Measurements from ENCODE around the gene LMX1B. TPM values are rescaled to one million over a fixed set of nuclear protein-coding genes. Genes with fewer than 3 reads are reported as not detected.

Gene LMX1B
- total RNA-seq, 2 donors from 2014 or later: 0.81 to 1.8 TPM

DNA sequence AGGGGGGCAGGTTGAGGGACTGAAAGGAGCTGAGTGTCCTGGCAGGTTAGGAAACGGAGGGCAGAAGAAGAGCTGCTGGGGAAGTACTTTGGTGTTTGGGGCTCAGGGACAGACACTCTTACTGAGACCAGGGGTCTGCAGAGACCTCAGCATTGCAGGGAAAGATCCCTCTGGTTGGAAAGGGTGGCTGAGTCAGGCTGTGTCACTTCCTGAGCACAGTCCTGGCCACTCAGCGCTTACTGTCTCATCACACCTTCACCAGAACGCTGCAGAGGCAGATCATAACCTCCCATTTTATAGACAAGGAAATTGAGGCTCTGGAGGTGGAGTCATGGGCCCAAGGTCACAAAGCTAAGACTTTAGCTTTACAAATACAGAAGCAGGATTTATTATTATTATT lies 54.3 kb downstream of the LMX1B start:
- intact Hi-C loops (cut with DNase I): no loop called here
- ATAC-seq (no peak), DNase-seq (no peak)

DNA sequence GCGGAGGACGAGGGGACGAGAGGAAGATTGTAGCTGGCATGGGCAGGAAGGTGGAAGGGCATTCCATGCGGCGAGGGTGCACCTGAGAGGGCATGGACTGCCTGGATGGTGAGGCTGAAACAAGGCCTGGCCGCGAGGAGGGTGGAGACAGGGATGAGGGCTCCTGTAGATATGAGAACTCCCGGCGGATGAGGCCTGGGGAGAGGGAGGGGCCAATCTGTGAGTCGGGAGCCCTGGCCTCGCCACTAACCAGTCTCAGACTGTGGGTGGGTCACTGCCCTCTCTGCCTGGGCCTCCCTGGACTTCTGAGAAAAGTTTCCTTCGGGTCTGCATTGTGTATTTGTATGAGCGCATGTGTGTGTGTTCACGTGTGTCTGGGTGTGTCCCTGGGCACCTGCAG lies 55.4 kb downstream of the LMX1B start:
- ATAC-seq: no peak

DNA sequence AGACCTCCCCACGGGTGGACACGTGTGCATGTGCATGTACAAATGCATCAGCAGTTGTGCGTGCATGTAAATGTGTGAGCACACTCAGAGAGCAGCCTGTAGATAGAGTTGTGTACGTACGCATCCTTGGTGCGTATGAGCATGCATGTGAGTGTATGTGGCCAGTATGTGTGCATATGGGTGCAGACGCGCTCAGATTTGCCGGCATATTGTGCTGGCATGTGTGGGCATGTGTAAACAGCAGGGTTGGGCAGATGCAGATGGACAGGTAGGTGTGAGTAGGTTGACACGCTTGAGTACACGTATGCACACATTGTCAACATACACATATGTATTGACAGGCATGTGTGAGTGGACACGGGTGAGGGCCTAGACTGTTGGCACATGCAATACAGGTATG lies 56.5 kb downstream of the LMX1B start:
- no peak for ATAC-seq
- no peak for DNase-seq
- intact Hi-C loops (cut with DNase I): no loop called here

More for the DNA sequence above, 55.4 kb downstream of the LMX1B start:
- no peak for DNase-seq
- intact Hi-C loops (cut with DNase I): no loop called here

DNA sequence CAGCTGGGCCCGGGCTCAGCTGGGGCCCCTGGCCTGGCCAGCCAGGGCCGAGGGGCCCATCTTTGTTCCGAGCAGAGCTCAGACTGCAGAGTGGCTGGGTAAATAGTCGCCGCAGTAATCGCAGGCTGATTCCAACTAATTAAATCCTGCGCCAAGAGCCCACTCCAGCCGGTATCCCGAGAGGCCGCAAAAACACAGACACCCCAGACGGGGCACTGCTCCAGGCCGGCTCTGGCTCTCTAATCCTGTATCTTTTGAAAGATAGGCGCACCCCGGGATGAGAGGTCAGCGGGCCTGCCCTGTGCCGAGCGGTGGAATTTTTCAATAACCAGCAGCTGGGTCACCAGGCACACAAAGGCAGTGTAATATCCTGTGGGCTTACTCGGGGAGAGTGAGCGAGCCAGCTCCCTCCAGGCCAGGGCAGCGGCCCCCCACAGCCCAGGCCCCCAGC lies 57.7 kb downstream of the LMX1B start:
- DNase-seq (no peak), ATAC-seq (peak; percentile 60 to 74)
- intact Hi-C loops (cut with DNase I): no loop called here

DNA sequence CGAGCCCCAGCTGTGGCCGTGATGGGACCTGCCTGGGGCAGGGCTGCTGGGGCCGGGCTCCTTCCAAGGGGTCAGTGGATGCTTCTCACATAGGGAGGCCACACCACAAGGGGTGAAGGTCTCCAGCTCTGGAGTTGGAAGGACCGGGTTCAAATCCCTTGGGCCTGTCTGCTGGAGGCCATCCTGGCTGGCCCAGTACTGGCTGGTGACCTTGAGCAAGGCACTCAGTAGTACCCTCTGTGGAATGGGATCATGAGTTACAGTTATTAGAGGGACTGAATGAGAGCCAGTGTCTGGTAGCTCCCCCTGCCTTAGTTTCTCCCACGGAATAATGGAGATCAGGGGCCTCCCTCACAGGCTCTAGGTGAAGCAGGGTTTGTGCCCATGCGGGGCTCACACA lies 58.3 kb downstream of the LMX1B start:
- DNase-seq: no peak
- intact Hi-C loops (cut with DNase I): no loop called here
- ATAC-seq: no peak

DNA sequence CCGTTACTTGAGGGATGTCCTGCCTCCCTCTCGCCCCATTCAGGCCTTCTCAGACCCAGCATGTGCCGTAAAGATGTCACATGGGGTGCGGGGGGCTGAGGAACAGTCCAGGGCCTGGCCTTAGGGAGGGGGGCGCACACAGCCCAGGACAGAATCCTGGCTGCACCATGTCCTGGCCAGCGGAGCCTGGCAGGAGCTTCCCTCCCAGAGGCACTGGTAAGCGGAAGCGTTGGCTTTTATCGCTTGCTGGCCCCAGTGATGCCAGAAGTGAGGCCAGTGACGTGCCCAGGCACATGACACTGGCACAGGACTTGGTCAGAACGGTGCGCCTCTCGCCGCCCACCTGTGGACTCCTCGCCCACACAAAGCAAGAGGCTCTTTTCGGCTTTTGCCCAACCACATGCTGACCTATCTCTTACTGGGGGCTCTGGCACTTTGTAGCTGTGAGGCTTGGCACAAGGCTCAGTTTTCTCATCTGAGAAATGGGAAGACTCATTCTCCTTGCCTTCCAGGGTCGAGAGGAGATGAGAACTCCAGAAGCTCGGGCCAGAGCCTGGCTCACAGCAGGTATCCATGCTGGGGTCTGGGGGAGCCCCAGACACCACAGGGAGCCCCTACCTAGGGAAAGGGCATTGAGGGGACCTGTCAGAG lies 59.0 kb downstream of the LMX1B start:
- DNase-seq (no peak), ATAC-seq (no peak)
- intact Hi-C loops (cut with DNase I): no loop called here

DNA sequence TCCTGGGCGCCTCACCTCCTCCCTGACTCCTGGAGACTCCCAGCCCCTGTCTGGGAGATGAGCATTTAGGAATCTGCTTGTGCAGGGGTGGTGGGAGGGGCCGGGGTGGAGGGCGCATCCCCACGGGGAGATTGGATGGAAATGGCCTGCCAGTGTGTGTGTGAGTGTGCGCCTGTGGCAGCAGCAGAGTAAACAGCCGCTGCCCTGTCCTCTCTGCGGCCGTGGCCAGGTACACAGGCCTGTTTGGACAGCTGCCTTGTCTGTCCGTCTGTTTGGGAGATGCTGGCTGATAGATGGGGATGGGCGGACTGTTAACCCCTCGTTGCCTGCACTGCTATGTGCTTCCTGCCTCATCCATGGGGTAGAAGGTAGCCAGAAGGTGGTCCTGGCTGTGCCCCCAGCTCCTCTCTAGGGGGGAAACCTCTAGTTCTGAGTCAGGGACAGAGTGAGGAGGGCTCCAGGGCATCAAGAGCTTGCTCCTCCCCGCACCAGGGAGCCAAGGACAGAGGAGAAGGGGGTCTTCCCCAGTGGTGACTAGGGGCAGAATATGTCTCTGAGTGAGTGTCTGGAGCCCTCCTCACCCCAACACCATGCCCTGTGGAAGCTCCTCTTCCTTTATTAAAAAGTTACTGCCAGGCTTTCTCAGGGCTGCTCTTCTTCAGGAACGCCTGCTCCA lies 60.1 kb downstream of the LMX1B start:
- no peak for DNase-seq
- intact Hi-C loops (cut with DNase I): no loop called here
- no peak for ATAC-seq

DNA sequence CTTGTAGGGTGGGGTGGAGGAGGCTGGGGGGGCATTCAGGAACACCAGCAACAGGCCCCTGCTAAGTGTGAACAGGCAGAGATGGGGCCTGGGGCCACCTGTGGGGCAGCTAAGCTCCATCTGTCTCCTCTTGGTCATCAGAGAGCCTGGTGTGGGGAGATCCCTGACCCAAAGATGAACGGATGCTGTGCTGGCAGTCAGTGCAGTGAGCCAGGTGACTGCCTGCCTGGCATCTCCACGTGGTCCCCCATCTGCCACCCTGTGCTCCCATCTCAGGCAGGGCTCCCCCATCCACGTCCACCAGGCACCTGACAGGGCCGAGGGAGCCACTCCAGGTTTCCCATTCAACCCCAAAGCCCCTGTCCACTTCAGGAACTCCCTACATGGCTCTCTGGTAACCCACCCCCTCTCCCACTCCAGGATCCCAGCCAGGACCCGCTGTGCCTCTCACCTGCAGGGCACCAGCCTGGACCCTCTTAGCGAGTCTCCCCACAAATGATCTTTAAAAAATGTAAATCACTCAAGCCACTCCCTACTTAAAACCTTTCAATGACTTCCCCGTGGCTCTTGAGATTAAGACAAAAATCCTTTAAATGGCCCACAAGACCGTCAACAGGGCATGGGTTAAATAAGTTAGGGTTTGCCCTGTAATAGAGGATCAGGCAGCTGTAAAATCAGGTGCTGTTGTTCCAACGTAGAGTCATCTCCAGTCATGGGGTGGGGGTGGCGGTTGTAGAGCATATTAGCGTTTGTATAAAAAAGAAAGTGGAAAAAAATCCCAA lies 60.8 kb downstream of the LMX1B start:
- intact Hi-C loops (cut with DNase I): no loop called here
- no peak for DNase-seq
- no peak for ATAC-seq

DNA sequence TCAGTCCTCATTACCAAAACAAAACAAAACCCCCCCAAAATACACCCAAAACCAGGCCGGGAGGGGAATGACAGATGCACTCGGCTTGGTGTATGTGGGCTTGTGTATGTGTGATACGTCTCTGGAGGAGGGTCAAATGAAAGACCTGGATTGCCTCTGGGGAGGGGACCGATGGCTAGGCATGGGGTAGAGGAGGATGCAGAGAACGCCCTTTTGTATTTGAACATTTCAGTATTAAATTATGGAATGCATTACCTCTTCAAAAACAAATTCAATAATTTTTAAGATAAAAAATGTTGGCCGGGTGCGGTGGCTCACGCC lies 61.4 kb downstream of the LMX1B start:
- DNase-seq (no peak), ATAC-seq (no peak)
- intact Hi-C loops (cut with DNase I): no loop called here

DNA sequence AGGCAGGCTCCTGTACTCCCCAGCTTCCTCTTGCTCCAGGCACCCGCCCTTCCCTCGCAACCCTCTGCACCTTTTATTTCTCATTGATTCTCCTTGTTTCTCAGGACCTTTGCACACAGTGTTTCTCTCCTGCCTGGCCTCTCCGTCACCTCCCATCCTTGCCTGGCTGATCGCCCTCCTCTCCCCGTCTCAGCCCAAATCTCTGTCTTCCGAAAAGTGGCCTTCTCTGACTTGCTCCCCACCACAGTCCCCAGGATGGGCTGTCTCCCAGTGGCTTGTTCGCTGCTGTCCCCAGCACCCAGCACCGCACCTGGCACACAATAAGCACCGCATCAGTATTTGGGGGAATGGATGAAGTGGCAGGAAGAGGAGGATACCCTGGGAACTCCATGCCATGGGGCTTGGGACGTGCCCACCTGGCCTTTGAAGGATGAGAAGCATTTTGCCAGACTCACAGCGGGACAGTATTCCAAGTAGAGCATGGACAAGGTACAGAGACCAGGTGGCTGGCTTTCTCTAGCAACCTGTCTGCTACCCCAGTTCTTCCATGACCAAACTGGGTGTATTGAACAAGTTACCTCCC lies 62.5 kb downstream of the LMX1B start:
- intact Hi-C loops (cut with DNase I): no loop called here
- ATAC-seq (no peak), DNase-seq (no peak)

DNA sequence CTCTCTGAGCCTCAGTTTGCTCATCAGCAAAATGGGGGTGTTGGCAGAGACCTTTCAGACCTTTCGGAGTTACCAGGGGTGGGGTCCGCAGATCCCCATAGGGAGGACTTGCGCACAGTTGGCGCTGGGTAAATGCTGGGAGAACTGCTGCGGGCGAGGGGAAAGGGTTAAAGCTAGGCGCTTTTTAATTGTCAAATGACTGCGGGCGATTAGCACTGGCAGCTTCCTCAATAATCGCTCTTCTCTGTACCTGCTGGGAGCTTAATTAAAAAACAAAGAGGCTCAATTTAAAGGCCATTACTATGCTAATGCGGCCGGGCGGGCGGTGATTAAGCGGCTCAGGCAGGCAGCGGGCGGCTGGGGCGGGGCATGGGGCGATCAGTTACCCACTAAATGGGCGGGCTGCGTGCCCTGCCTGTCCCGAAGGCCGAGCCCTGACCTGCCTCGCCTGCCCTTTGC lies 63.0 kb downstream of the LMX1B start:
- DNase-seq (no peak), ATAC-seq (no peak)
- intact Hi-C loops (cut with DNase I): no loop called here

DNA sequence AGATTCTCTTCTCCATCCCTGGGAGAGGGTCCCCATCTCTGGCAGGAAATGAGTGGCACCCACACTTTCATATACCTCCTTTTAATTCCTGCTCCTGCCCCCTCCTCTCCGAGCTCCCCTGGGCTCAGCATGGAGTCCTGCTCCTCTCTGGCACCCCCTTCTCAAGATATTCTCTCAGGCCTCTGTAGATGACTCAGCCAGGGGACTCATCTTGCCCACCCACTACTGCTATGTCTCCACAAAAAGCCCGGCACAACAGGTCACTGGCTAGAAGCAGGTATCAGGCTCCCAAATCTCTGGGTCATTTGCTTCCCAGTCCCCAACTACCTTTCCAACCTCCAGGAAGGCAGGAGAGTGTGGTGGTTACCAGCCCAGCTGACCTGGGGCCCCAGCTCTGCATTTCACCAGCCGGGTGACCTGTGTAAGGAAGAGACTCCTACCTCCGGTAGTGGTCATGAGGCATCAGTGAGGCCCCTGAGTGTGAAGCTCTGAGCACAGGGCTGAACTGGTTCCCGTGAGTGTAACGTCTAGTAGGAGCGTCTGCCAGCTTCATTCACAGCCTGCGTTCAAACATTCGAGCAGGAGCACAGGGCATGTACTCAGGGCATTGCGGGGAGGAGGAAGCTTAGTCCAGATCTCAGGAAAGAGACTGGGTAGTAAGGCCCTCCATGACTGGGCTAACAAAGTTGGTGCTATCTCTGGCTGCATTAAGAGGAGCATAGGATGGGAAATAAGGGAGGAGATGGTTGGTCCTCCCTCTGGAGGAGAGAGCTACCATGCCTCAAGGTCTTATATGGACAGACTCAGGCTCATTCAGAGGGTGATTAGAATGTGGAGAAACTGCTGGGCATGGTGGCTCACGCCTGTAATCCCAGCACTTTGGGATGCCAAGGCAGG lies 63.7 kb downstream of the LMX1B start:
- ATAC-seq: no peak
- intact Hi-C loops (cut with DNase I): no loop called here
- no peak for DNase-seq

DNA sequence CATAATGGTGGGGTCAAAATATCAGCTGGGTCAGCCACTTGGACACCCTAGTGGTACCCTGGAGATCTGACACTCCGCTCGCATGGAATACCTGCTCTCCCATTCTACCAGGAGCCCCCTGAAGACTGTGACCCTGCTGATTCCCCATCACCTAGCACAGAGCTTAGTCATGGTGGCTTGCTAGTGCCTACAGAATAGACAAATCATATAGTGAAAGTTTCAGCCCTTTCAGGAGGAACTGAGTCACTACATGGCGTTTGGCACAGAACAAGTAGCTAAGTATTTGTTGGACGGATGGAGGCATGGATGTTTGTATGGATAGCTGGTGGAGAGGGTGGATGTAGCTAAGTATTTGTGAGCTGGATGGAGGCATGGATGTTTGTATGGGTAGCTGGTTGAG lies 65.3 kb downstream of the LMX1B start:
- no peak for DNase-seq
- intact Hi-C loops (cut with DNase I): no loop called here

DNA sequence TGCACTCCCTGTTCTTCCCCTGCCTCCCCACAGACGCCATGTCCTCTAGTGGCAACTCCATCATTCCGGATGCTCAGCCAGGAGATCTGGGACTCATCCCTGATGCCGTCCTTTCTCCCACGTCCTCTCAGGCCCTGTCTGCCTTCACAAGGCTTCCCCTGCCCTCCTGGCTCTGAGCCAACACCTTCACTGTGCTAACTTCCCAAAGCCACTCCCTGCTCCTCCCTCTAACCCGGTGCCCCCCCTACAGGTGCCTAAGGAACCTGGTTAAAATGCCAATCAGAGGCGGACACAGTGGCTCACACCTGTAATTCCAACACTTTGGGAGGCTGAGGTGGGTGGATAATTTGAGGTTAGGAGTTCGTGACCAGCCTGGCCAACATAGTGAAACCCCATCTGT lies 67.6 kb downstream of the LMX1B start:
- intact Hi-C loops (cut with DNase I): no loop called here
- DNase-seq (no peak), ATAC-seq (no peak)

More for the DNA sequence above, 65.3 kb downstream of the LMX1B start:
- no peak for ATAC-seq

DNA sequence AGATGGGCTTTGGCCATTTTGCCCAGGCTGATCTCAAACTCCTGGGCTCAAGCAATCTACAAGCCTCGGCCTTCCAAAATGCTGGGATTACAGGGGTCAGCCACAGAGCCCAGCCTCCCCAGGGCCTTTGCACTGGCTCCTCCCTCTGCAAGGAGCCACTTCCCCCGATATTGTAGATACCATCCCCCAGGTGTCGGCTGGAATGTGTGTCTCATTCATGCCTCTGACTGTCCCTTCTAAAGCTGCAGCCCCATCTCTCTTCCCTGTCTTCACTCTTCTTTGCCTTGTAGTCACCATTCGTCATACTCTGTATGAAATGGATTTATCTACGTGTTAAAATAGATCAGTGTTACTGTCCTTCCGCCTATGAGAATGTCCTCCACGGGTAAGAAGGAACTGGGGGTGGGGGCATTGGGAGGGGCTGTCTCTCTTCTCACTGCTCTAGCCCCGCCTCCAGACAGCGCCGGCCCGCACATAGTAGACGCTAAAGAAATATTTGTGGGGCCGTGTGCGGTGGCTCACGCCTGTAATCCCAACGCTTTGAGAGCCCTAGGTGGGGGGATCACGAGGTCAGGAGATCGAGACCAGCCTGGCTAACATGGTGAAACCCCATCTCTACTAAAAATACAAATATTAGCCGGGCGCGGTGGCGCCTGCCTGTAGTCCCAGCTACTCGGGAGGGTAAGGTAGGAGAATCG lies 68.5 kb downstream of the LMX1B start:
- no peak for DNase-seq
- intact Hi-C loops (cut with DNase I): no loop called here
- ATAC-seq: no peak

DNA sequence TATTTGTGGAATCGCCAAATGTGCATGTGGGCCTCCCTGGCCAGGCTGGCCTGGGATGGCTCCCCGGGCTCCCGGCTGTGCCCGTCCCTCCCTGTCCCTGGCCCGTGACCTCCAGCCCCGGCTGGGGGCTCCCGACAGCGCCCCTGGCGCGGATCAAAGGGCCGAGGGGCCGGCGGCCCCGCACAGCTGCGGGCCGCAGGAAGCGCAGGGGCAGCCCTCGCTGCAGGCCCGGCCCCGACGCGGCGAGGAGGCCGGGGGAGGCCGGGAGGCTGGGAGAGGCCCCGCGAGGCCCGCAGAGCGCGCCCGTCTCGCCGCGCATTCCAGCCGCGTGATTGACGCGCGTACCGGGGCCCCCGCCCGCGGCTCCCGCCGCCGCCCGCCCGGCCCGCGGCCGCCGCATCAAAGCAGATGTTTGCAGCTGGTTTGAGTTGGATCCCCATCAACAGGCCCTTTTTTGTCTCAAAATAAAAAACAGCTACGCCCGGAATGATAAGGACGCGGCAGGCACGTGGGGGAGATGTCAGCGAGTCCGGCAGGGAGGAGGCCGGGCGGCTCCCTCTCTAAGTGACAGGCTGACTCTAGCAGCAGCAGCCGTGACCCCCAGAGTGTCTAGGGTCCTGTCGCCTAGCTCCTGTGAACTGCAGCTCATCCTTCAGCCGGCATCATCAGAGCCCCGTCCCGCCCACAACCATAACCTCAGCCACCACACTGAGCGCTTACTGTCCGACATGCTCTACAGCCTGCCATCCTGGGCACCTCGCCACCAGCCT lies 69.4 kb downstream of the LMX1B start:
- intact Hi-C loops (cut with DNase I): no loop called here
- DNase-seq (no peak), ATAC-seq (peak; percentile 55 to 66)

DNA sequence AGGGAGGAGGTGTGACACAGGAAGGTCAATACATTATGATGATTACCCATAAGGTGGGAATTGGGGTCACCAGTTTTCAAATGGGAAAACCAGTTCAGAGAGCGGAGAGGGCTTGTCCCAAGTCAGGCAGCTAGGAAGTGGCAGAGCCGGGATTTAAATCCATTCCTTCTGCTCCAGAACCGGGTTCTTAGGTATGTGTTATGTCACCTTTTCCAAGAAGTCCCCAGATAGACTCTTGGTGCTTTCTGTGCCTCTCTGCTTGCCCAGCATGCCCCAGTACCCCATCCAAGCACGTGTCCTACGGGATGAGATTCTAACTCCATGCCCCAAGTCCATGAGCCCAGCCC lies 69.9 kb downstream of the LMX1B start:
- intact Hi-C loops (cut with DNase I): no loop called here
- ATAC-seq (no peak), DNase-seq (no peak)

DNA sequence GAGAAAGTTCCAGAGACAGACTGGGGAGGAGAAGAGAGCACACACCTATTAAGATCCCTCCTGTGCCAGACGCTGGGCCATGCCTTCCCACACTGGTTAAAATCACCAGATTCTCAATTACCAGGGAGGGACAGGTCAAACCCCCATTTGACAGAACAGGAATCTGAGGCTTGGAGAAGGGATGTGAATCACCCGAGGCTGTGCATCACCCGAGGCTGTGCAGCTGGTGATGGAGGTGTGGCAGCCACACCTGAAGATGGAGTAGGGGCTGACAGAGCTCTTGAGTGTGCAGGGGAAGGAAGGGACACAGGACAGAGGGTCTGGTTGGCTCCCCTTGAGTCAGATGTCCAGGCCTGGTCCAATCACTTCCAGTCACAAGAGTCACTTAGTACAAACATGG lies 70.6 kb downstream of the LMX1B start:
- no peak for DNase-seq
- intact Hi-C loops (cut with DNase I): no loop called here

More for the DNA sequence above, 70.6 kb downstream of the LMX1B start:
- ATAC-seq: no peak

Data from left cardiac atrium (tissue), 4 donors.